A549 (cell line): ENCODE measurements around the gene FDX2. TPM values are rescaled to one million over a fixed set of nuclear protein-coding genes. Genes with fewer than 3 reads are reported as not detected.
"Not testable (repeated sequence)": the region's sequence is repeated elsewhere in the genome, so short reads cannot be mapped to it uniquely, and the experiment has no call there.

Experiments
- ATAC-seq, 2 experiments: fragments of 200-7000 bp in 1 of 2; fragments of >200 bp in 1 of 2; cut with Nextera tagmentation in 1 of 2; cut with Tn5 transposase in 1 of 2; 3 replicates each; pipeline versions ENCODE4 v1.8.0 to v1.9.1; 2018 to 2020; ENCODE audit warnings: mild to moderate bottlenecking in 1 of 2, moderate library complexity in 1 of 2
- CTCF ChIA-PET: fragments of 300-600 bp; sonication (Branson Sonifier 250); formaldehyde crosslinking; extraction: SDS; loops from one replicate; lab custom pipeline; 2021; ENCODE audit warnings: antibody characterized with exemption, inconsistent platforms; lab: Yijun Ruan, JAX
- POLR2A ChIA-PET: fragments of 350-600 bp; formaldehyde crosslinking; extraction: SDS; loops from one replicate; lab custom pipeline; 2021; ENCODE audit warnings: antibody characterized with exemption, inconsistent platforms; lab: Yijun Ruan, JAX
- DNase-seq, 2 experiments: peaks; one replicate each; pipeline versions ENCODE4 v3.0.0 to v3.0.0-alpha.2; 2011 to 2016; ENCODE audit warnings: low read depth in 1 of 2, low spot score in 1 of 2
- FAIRE-seq: peaks from 2 replicates; lab custom pipeline; 2011; peaks lifted over from hg19 to GRCh38; lab: Jason Lieb, UNC
- H3K27ac ChIP-seq, 2 experiments: fragments of >200 bp; sonication (Bioruptor Twin); formaldehyde crosslinking; 3 replicates each; pipeline ENCODE4 v1.5.1; 2016 to 2017
- H3K4me1 ChIP-seq: fragments of >200 bp; sonication (Bioruptor Twin); formaldehyde crosslinking; 3 replicates; pipeline ENCODE4 v1.6.1; 2016
- H3K4me2 ChIP-seq: fragments of >200 bp; sonication (Bioruptor Twin); formaldehyde crosslinking; 3 replicates; pipeline ENCODE4 v1.6.1; 2016
- H3K4me3 ChIP-seq: fragments of >200 bp; sonication (Bioruptor Twin); formaldehyde crosslinking; 3 replicates; pipeline ENCODE4 v1.5.1; 2016
- H3K9me3 ChIP-seq: fragments of >200 bp; sonication (Bioruptor Twin); formaldehyde crosslinking; 3 replicates; pipeline ENCODE4 v1.6.1; 2016
- CBX2 ChIP-seq: fragments of 200-600 bp; sonication (generic); IDR thresholded peaks from 2 replicates; pipeline ENCODE4 v1.6.1; 2016; ENCODE audit warnings: low read depth, mild to moderate bottlenecking, borderline replicate concordance
- CEBPB ChIP-seq, 2 experiments: fragments of >200 bp in 1 of 2; sonication (Bioruptor Twin) in 1 of 2; formaldehyde crosslinking in 1 of 2; IDR thresholded peaks; 2 replicates each; pipeline ENCODE4 v1.6.1; 2012 to 2016
- EHF ChIP-seq: fragments of 250-450 bp; sonication (Bioruptor Pico); IDR thresholded peaks from 2 replicates; pipeline ENCODE4 v1.5.0; 2020; ENCODE audit warnings: mild to moderate bottlenecking
- EHMT2 ChIP-seq: fragments of 200-600 bp; sonication (generic); IDR thresholded peaks from 2 replicates; pipeline ENCODE4 v1.6.1; 2016; ENCODE audit warnings: antibody characterized with exemption, low read depth, mild to moderate bottlenecking, moderate library complexity
- HDAC2 ChIP-seq: fragments of 200-600 bp; sonication (generic); IDR thresholded peaks from 2 replicates; pipeline ENCODE4 v1.6.1; 2016
- HOXB5 ChIP-seq: fragments of 250-450 bp; sonication (Bioruptor Pico); IDR thresholded peaks from 2 replicates; pipeline ENCODE4 v1.5.0; 2020; ENCODE audit warnings: mild to moderate bottlenecking, moderate library complexity
- KDM1A ChIP-seq: fragments of 200-600 bp; sonication (generic); IDR thresholded peaks from 2 replicates; pipeline ENCODE4 v1.6.1; 2016; ENCODE audit warnings: low read depth, mild to moderate bottlenecking
- KDM5A ChIP-seq: fragments of 200-600 bp; sonication (generic); IDR thresholded peaks from 2 replicates; pipeline ENCODE4 v1.6.1; 2016; ENCODE audit warnings: antibody characterized with exemption, mild to moderate bottlenecking
- MAFK ChIP-seq: fragments of 450-650 bp; IDR thresholded peaks from 2 replicates; pipeline ENCODE4 v1.6.1; 2014; ENCODE audit not compliant: partially characterized antibody
- NR3C1 ChIP-seq: fragments of >200 bp; sonication (Bioruptor Twin); formaldehyde crosslinking; IDR thresholded peaks from 3 replicates; pipeline ENCODE4 v1.6.1; 2017
- RCOR1 ChIP-seq: fragments of 150-350 bp; IDR thresholded peaks from 2 replicates; pipeline ENCODE4 v1.6.1; 2014; ENCODE audit warnings: antibody characterized with exemption, low read length, low read depth
- RNF2 ChIP-seq: fragments of 200-600 bp; sonication (generic); IDR thresholded peaks from 2 replicates; pipeline ENCODE4 v1.6.1; 2016; ENCODE audit warnings: low read depth, mild to moderate bottlenecking, antibody characterized with exemption, moderate library complexity, borderline replicate concordance
- SMC3 ChIP-seq: fragments of >200 bp; sonication (Bioruptor Twin); formaldehyde crosslinking; IDR thresholded peaks from 3 replicates; pipeline ENCODE4 v1.6.1; 2018; ENCODE audit warnings: inconsistent platforms
- WGBS: methylation state at CpG from one replicate; pipeline ENCODE4 v1.1.6; 2017; ENCODE audit errors: missing lambda C conversion rate; 5-methylcytosine and 5-hydroxymethylcytosine counted together
- polyA plus RNA-seq, 4 experiments: library from polyadenylated mRNA; depleted of rRNA in 3 of 4; stranded (reverse); fragments of >200 nt; fragmentation: RNase III in 1 of 4; extraction: RNeasy Plus Mini Kit Qiagen cat#74134 plus additional on column Dnase treatment in 1 of 4; gene quantifications; 2 replicates in 3 of 4; 3 replicates in 1 of 4; pipeline ENCODE4 v1.2.3, GENCODE V29; 2011 to 2017
- TF ChIP-seq, protein P1 (sequence below): fragments of 250-450 bp; sonication (Bioruptor Pico); IDR thresholded peaks from 2 replicates; pipeline ENCODE4 v1.5.0; 2020; ENCODE audit warnings: low read depth, mild to moderate bottlenecking, moderate library complexity
- TF ChIP-seq, protein P2 (sequence below): fragments of 200-600 bp; sonication (generic); IDR thresholded peaks from 2 replicates; pipeline ENCODE4 v1.6.1; 2016; ENCODE audit warnings: antibody characterized with exemption, mild to moderate bottlenecking, moderate library complexity

The FDX2 gene
- polyA plus RNA-seq, 2 of the 4 experiments (the other 2 are of a cell fraction) = 9.9 to 23.5 TPM

DNA sequence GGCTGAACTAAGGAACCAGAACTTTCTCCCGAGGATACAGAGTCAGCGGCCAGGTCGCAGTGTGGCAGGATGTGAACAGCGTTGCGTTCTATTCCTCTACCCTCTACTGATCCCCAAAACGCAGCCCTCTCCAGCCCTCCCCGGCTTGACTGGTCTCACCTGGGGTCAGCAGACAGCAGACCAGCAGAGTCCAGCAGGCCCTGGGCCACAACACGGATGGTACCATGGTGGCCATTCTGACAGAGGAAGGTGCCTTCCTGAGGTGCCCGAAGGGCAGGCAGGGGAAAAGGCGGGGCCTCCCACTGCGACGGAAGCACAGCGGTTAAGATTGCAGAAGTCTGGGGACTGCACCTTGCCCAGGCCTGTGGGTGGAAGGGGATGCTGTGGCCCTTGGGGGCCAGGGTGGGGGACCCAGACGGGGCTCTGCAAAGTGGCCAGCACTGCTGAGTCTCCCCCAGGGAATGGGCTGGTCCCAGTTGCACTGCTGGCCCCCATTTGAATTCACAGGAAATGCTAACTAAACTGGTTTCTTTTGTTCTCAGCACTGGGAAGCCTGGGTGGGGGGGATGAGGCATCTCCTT lies 23.7 kb upstream of the FDX2 start, which contains the start of gene ICAM3 (continued):
- TF ChIP-seq EHMT2 = no peak
- TF ChIP-seq RNF2 = no peak

DNA sequence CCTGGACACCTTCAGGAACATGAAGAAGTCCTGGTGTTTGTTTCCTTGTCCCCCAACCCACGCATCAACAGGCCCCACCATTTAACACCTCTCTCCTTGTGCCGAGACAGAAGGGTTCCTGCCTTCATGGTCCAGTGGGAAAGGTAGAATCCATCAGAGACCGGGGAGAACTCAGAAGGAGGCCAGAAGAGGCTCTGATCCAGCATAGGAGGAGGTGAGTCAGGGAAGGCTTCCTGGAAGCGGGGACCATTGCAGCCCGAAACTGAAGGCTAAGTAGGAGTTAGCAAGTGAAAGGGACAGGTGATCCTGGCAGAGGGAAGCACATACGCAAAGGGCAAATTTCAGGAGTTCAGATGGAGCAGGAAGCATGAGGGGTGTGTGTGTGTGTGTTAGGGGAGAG lies 23.1 kb upstream of the FDX2 start:
- no peaks in the 10 kb centered on the region for H3K9me3 ChIP-seq
- no peak for DNase-seq
- no peak for FAIRE-seq
- no peak overlapping the region for H3K4me2 ChIP-seq
- TF ChIP-seq KDM1A (no peak), HOXB5 (no peak), SMC3 (no peak)
- TF ChIP-seq, all 56 proteins: peak for 0
- no peak overlapping the region for H3K4me3 ChIP-seq
- WGBS = 79% methylated on average over 6 of the region's 6 CpGs
- 0 out of 3 replicates have a peak, but pooled peaks cover 3% of the 10 kb centered on the region for H3K4me1 ChIP-seq
- ATAC-seq = no peak
- CTCF ChIA-PET = interaction anchor here (1.3 kb wide), 1 partner anchor 42 kb away, joined by 3 read pairs; the partner anchor contains the start of gene TYK2
- POLR2A ChIA-PET = no interaction called here
- H3K27ac ChIP-seq = no peak overlapping the region

DNA sequence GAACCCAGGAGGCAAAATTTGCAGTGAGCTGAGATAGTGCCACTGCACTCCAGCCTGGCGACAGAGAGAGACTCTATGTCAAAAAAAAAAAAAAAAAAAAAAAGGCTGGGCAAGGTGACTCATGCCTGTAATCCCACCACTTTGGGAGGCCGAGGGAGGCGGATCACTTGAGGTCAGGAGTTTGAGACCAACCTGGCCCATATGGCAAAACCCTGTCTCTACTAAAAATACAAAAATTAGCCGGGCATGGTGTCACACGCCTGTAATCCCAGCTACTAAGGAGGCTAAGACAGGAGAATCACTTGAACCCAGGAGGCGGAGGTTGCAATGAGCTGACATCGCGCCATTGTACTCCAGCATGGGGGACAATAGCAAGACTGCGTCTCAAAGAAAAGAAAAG lies 20.9 kb upstream of the FDX2 start:
- DNase-seq, H3K4me2 ChIP-seq, H3K4me3 ChIP-seq, H3K4me1 ChIP-seq, ATAC-seq, POLR2A ChIA-PET, H3K27ac ChIP-seq, FAIRE-seq, H3K9me3 ChIP-seq: not testable (repeated sequence)
- WGBS = 89% methylated on average over 9 of the region's 9 CpGs
- CTCF ChIA-PET = interaction anchor here (0.8 to 0.9 kb wide), 2 partner anchors 47 to 52 kb away, joined by 3 read pairs; no protein-coding TSS in a partner anchor

DNA sequence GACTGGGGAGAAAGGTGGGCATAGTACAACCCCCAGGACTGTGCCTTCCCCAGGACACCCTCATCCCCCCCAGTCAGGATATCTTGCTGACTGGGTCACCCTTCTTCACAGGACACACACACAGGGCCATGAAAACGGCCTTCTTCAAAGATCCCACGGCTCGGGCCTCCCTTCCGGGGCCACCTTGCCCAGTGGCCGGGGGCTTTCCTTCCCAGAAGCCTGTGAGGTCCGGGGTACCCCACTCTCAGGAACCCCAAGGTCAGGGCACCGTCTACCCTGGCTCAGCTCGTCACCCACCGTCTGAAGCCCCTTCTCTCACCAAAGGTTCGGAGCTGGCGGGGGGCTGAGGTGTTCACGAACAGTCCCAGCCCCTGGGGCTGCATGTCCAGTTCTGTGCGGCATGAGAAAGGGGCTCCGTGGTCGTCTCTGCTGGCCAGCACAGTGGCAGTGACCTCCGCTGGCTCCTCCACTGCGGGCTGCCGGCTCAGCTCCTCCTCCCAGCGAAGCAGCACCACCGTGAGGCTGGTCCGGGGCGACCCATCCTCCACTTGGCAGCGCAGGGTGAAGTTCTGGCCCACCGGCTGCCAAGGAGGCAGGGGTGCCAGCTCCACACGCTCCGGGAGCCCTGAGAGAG lies 19.7 kb upstream of the FDX2 start:
- FAIRE-seq (no peak), ATAC-seq (no peak), DNase-seq (no peak)
- Histone ChIP-seq H3K4me2 (peak overlapping the region; percentile 92), H3K27ac (peak overlapping the region in 1 of 2 experiments; percentile 77; a peak in 4 of 6 replicates), H3K4me3 (peak overlapping the region; percentile 76; the same call in 1 of the 3 replicates), H3K9me3 (no peaks in the 10 kb centered on the region), H3K4me1 (peaks cover 11% of the 10 kb centered on the region; the same call in 1 of the 3 replicates)
- 65% methylated on average over 9 of the region's 26 CpGs for WGBS
- ChIA-PET CTCF (interaction anchor here (1.2 kb wide), 1 partner anchor 53 kb away, joined by 3 read pairs; no protein-coding TSS in a partner anchor), POLR2A (interaction anchor here (2.5 kb wide), 1 partner anchor 45 kb away, joined by 12 read pairs; the partner anchor contains the start of gene TYK2)
- no peak for TF ChIP-seq RCOR1
- TF ChIP-seq CEBPB (IDR thresholded peaks at IDR 0.05) = no peak
- TF ChIP-seq MAFK = no peak
- no peak for TF ChIP-seq HDAC2
- TF ChIP-seq KDM5A = no peak
- no peak for TF ChIP-seq NR3C1
- TF ChIP-seq KDM1A = no peak
- TF ChIP-seq, protein P1, sequence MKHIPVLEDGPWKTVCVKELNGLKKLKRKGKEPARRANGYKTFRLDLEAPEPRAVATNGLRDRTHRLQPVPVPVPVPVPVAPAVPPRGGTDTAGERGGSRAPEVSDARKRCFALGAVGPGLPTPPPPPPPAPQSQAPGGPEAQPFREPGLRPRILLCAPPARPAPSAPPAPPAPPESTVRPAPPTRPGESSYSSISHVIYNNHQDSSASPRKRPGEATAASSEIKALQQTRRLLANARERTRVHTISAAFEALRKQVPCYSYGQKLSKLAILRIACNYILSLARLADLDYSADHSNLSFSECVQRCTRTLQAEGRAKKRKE (CRISPR knock-in tag) = no peak
- TF ChIP-seq CBX2 = no peak
- no peak for TF ChIP-seq EHMT2
- TF ChIP-seq, protein P2, sequence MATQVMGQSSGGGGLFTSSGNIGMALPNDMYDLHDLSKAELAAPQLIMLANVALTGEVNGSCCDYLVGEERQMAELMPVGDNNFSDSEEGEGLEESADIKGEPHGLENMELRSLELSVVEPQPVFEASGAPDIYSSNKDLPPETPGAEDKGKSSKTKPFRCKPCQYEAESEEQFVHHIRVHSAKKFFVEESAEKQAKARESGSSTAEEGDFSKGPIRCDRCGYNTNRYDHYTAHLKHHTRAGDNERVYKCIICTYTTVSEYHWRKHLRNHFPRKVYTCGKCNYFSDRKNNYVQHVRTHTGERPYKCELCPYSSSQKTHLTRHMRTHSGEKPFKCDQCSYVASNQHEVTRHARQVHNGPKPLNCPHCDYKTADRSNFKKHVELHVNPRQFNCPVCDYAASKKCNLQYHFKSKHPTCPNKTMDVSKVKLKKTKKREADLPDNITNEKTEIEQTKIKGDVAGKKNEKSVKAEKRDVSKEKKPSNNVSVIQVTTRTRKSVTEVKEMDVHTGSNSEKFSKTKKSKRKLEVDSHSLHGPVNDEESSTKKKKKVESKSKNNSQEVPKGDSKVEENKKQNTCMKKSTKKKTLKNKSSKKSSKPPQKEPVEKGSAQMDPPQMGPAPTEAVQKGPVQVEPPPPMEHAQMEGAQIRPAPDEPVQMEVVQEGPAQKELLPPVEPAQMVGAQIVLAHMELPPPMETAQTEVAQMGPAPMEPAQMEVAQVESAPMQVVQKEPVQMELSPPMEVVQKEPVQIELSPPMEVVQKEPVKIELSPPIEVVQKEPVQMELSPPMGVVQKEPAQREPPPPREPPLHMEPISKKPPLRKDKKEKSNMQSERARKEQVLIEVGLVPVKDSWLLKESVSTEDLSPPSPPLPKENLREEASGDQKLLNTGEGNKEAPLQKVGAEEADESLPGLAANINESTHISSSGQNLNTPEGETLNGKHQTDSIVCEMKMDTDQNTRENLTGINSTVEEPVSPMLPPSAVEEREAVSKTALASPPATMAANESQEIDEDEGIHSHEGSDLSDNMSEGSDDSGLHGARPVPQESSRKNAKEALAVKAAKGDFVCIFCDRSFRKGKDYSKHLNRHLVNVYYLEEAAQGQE = no peak
- no peak for TF ChIP-seq EHF (CRISPR knock-in tag)
- TF ChIP-seq HOXB5 = no peak
